Measurements from ENCODE around the gene SLC1A6.

- no peak for TF ChIP-seq GATA2 (IDR thresholded peaks at IDR 0.05; ENCODE audit: low read depth, low read length)
- TF ChIP-seq GATA3 (IDR thresholded peaks at IDR 0.05; ENCODE audit: low read depth, low read length) = no peak
These were observed 2.5 kb downstream of the SLC1A6 start for GRCh38 chr19:14977128-14977527.

Data from SH-SY5Y (cell line).